HCT116 (cell line): ENCODE measurements around the gene GREB1L. TPM values are rescaled to one million over a fixed set of nuclear protein-coding genes. Genes with fewer than 3 reads are reported as not detected.

Experiments
- ATAC-seq: fragments of 200-7000 bp; cut with Tn5 transposase; 2 replicates; pipeline ENCODE4 v1.9.1; 2020; ENCODE audit warnings: mild to moderate bottlenecking, moderate library complexity
- BruUV-seq: library from RNA; stranded (reverse); fragments of 400-500 nt; replicated peaks from 2 replicates; lab custom pipeline; 2021; lab: Mats Ljungman, UMichigan
- CTCF ChIA-PET: fragments of 300-600 bp; sonication (Branson Sonifier 250); formaldehyde crosslinking; loops from one replicate; lab custom pipeline; 2021; ENCODE audit warnings: antibody characterized with exemption; lab: Charles Lee
- POLR2A ChIA-PET: fragments of 300-600, 350-600 bp; sonication (Branson Sonifier 250); formaldehyde crosslinking; loops from one replicate; lab custom pipeline; 2021; ENCODE audit warnings: antibody characterized with exemption; lab: Charles Lee
- RAD21 ChIA-PET, 2 experiments: fragments of 300-600 bp; sonication (Branson Sonifier 250); formaldehyde crosslinking; loops; one replicate each; lab custom pipeline; 2023; ENCODE audit warnings: low total read pairs in 2 of 2; ENCODE audit not compliant: uncharacterized antibody in 2 of 2, unreplicated experiment in 2 of 2, low non-redundant PET in 1 of 2; lab: Charles Lee
- DNase-seq: peaks from one replicate; pipeline ENCODE4 v3.0.0-alpha.2; 2010; ENCODE audit warnings: low read depth, low spot score
- H2AFZ ChIP-seq: fragments of 200-600 bp; shearing (Covaris generic), sonication (generic); 2 replicates; pipeline ENCODE4 v1.6.1; 2017; ENCODE audit warnings: low read depth, mixed run types, mixed read lengths, antibody characterized with exemption, low read length; ENCODE audit not compliant: poor library complexity, severe bottlenecking
- H3K27ac ChIP-seq: 2 replicates; pipeline ENCODE4 v1.5.1; 2012; ENCODE audit warnings: low read depth, low read length
- H3K27me3 ChIP-seq: fragments of 200-600 bp; sonication (generic); 2 replicates; pipeline ENCODE4 v1.6.1; 2016; ENCODE audit warnings: mixed run types, low read length, mixed read lengths; ENCODE audit not compliant: insufficient read depth
- H3K36me3 ChIP-seq, 2 experiments: fragments of 200-500 bp in 1 of 2; fragments of 200-600 bp in 1 of 2; sonication (Bioruptor generic) in 1 of 2; sonication (generic) in 1 of 2; 2 replicates each; pipeline versions ENCODE4 v1.5.1 to v1.6.1; 2014 to 2016; ENCODE audit warnings: low read length in 2 of 2, inconsistent platforms in 1 of 2, mixed read lengths in 1 of 2, mixed run types in 1 of 2; ENCODE audit not compliant: insufficient read depth in 2 of 2, control insufficient read depth in 1 of 2
- H3K4me1 ChIP-seq, 2 experiments: fragments of 200-600 bp in 1 of 2; sonication (generic) in 1 of 2; 2 replicates each; pipeline versions ENCODE4 v1.5.1 to v1.6.1; 2012 to 2017; ENCODE audit warnings: low read length in 2 of 2, inconsistent platforms in 1 of 2, mild to moderate bottlenecking in 1 of 2, mixed read lengths in 1 of 2, mixed run types in 1 of 2, moderate library complexity in 1 of 2; ENCODE audit not compliant: insufficient read depth in 2 of 2, control insufficient read depth in 1 of 2
- H3K4me2 ChIP-seq: fragments of 200-600 bp; sonication (generic); 2 replicates; pipeline ENCODE4 v1.6.1; 2017; ENCODE audit warnings: mixed run types, low read length, mixed read lengths
- H3K4me3 ChIP-seq, 2 experiments: fragments of 200-600 bp in 1 of 2; sonication (generic) in 1 of 2; replicated peaks in 1 of 2; 2 replicates each; pipeline ENCODE4 v1.5.1; 2011 to 2016; ENCODE audit warnings: low read length in 2 of 2, control low read depth in 1 of 2, low read depth in 1 of 2, mild to moderate bottlenecking in 1 of 2, mixed read lengths in 1 of 2, mixed run types in 1 of 2
- H3K79me2 ChIP-seq: fragments of 200-600 bp; sonication (generic); 2 replicates; pipeline ENCODE4 v1.6.1; 2017; ENCODE audit warnings: mild to moderate bottlenecking, mixed run types, low read length, moderate library complexity, mixed read lengths; ENCODE audit not compliant: insufficient read depth
- H3K9ac ChIP-seq: fragments of 200-600 bp; sonication (generic); 2 replicates; pipeline ENCODE4 v1.6.1; 2016; ENCODE audit warnings: low read length, mixed read lengths
- H3K9me2 ChIP-seq: fragments of 200-600 bp; sonication (generic), shearing (Covaris generic); 2 replicates; pipeline ENCODE4 v1.6.1; 2017; ENCODE audit warnings: mixed run types, mild to moderate bottlenecking, moderate library complexity; ENCODE audit not compliant: insufficient read depth
- H3K9me3 ChIP-seq, 2 experiments: fragments of 200-500 bp in 1 of 2; fragments of 200-600 bp in 1 of 2; sonication (Bioruptor generic) in 1 of 2; sonication (generic) in 1 of 2; 2 replicates each; pipeline ENCODE4 v1.6.1; 2014 to 2017; ENCODE audit warnings: low read length in 2 of 2, mixed read lengths in 2 of 2, inconsistent platforms in 1 of 2, low read depth in 1 of 2, mild to moderate bottlenecking in 1 of 2, mixed run types in 1 of 2, moderate library complexity in 1 of 2; ENCODE audit not compliant: control insufficient read depth in 1 of 2, insufficient read depth in 1 of 2
- H4K20me1 ChIP-seq: fragments of 200-600 bp; sonication (generic), shearing (Covaris generic); 2 replicates; pipeline ENCODE4 v1.6.1; 2017; ENCODE audit warnings: mixed run types, mild to moderate bottlenecking, moderate library complexity; ENCODE audit not compliant: insufficient read depth
- CEBPB ChIP-seq: IDR thresholded peaks from 2 replicates; pipeline ENCODE4 v1.6.1; 2012; ENCODE audit warnings: low read depth
- EGR1 ChIP-seq: IDR thresholded peaks from 2 replicates; pipeline ENCODE4 v1.6.1; 2012; ENCODE audit warnings: low read depth
- ELF1 ChIP-seq: IDR thresholded peaks from 2 replicates; pipeline ENCODE4 v1.6.1; 2012; ENCODE audit warnings: low read depth, borderline replicate concordance
- EZH2phosphoT487 ChIP-seq: fragments of 200-600 bp; IDR thresholded peaks from 2 replicates; pipeline ENCODE4 v1.6.1; 2018; ENCODE audit warnings: antibody characterized with exemption, borderline replicate concordance
- JUND ChIP-seq: IDR thresholded peaks from 2 replicates; pipeline ENCODE4 v1.6.1; 2012
- POLR2AphosphoS5 ChIP-seq: IDR thresholded peaks from 2 replicates; pipeline ENCODE4 v1.6.1; 2011; ENCODE audit warnings: mild to moderate bottlenecking, low read depth, low read length, moderate library complexity
- RAD21 ChIP-seq: IDR thresholded peaks from 2 replicates; pipeline ENCODE4 v1.6.1; 2012; ENCODE audit warnings: low read depth, mild to moderate bottlenecking
- SIN3A ChIP-seq: IDR thresholded peaks from 2 replicates; pipeline ENCODE4 v1.6.1; 2012; ENCODE audit warnings: low read depth
- SP1 ChIP-seq: IDR thresholded peaks from 2 replicates; pipeline ENCODE4 v1.6.1; 2012; ENCODE audit warnings: low read depth
- YY1 ChIP-seq: IDR thresholded peaks from 2 replicates; pipeline ENCODE4 v1.6.1; 2011; ENCODE audit warnings: low read length, low read depth, moderate library complexity, mild to moderate bottlenecking; ENCODE audit not compliant: insufficient replicate concordance; ENCODE audit errors: extremely low read depth
- ZFX ChIP-seq: fragments of 450-650 bp; IDR thresholded peaks from 2 replicates; pipeline ENCODE4 v1.6.1; 2017
- ZNF274 ChIP-seq: fragments of 200-500 bp; sonication (Bioruptor generic); IDR thresholded peaks from 2 replicates; pipeline ENCODE4 v1.6.1; 2014; ENCODE audit warnings: mild to moderate bottlenecking, low read depth, low read length, inconsistent platforms
- intact Hi-C: fragments of 100-400 bp; cut with micrococcal nuclease; formaldehyde crosslinking; loops from 2 replicates; pipeline ENCODE4 v1.10.0; 2022
- total RNA-seq: library from RNA; stranded (reverse); gene quantifications from one replicate; pipeline ENCODE4 v1.2.1, GENCODE V29; 2021; ENCODE audit not compliant: unreplicated experiment
- TF ChIP-seq, protein P1 (sequence below): IDR thresholded peaks from 2 replicates; pipeline ENCODE4 v1.6.1; 2012
- TF ChIP-seq, protein P2 (sequence below): IDR thresholded peaks from 2 replicates; pipeline ENCODE4 v1.6.1; 2011; ENCODE audit warnings: mild to moderate bottlenecking, low read length, moderate library complexity; ENCODE audit not compliant: insufficient replicate concordance; ENCODE audit errors: extremely low read depth
- TF ChIP-seq, protein P3 (sequence below): IDR thresholded peaks from 2 replicates; pipeline ENCODE4 v1.6.1; 2012; ENCODE audit warnings: low read depth

GREB1L gene
- total RNA-seq, 1 experiment from 2014 or later: 12.2 TPM

DNA sequence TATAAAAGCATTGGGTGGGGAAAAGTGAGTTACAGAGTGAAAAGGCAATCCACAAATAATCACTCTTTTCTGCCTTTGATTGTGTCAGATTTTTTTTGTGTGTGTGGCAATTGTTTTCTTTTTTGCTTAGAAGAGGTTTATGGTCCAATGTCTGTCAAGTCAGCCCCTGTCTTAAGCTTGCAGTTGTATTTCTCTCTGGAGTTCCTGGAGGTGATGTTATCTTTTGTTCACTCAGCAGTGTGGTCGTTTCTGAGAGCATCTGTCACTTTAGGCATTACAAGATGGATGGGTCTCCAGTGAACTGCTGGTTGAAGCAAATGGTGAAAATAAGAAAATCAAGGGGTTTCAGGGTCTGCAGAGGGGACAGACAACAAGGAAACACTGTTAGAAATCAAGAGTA lies 121.3 kb downstream of the GREB1L start:
- Histone ChIP-seq H3K4me3 (no peak overlapping the region), H3K27me3 (no peaks in the 10 kb centered on the region), H3K9me3 (no peaks in the 10 kb centered on the region), H3K4me1 (peaks cover 0 to 23% of the 10 kb centered on the region in 2 experiments; a peak in 2 of 4 replicates), H3K27ac (no peak overlapping the region), H3K4me2 (no peak overlapping the region), H3K9ac (no peak overlapping the region), H3K9me2 (no peaks in the 10 kb centered on the region), H2AFZ (no peak overlapping the region), H3K36me3 (no peaks in the 10 kb centered on the region), H3K79me2 (peaks cover 5% of the 10 kb centered on the region; the same call in 1 of the 2 replicates), H4K20me1 (no peaks in the 10 kb centered on the region)
- DNase-seq (no peak), ATAC-seq (no peak)
- TF ChIP-seq, protein P1, sequence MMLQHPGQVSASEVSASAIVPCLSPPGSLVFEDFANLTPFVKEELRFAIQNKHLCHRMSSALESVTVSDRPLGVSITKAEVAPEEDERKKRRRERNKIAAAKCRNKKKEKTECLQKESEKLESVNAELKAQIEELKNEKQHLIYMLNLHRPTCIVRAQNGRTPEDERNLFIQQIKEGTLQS: no peak
- TF ChIP-seq ZFX (no peak), ELF1 (no peak), EZH2phosphoT487 (no peak), SIN3A (no peak), EGR1 (no peak), RAD21 (no peak), CEBPB (no peak), ZNF274 (no peak), POLR2AphosphoS5 (no peak), JUND (no peak), YY1 (no peak), SP1 (no peak)
- TF ChIP-seq, protein P2, sequence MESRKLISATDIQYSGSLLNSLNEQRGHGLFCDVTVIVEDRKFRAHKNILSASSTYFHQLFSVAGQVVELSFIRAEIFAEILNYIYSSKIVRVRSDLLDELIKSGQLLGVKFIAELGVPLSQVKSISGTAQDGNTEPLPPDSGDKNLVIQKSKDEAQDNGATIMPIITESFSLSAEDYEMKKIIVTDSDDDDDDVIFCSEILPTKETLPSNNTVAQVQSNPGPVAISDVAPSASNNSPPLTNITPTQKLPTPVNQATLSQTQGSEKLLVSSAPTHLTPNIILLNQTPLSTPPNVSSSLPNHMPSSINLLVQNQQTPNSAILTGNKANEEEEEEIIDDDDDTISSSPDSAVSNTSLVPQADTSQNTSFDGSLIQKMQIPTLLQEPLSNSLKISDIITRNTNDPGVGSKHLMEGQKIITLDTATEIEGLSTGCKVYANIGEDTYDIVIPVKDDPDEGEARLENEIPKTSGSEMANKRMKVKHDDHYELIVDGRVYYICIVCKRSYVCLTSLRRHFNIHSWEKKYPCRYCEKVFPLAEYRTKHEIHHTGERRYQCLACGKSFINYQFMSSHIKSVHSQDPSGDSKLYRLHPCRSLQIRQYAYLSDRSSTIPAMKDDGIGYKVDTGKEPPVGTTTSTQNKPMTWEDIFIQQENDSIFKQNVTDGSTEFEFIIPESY: no peak
- TF ChIP-seq, protein P3, sequence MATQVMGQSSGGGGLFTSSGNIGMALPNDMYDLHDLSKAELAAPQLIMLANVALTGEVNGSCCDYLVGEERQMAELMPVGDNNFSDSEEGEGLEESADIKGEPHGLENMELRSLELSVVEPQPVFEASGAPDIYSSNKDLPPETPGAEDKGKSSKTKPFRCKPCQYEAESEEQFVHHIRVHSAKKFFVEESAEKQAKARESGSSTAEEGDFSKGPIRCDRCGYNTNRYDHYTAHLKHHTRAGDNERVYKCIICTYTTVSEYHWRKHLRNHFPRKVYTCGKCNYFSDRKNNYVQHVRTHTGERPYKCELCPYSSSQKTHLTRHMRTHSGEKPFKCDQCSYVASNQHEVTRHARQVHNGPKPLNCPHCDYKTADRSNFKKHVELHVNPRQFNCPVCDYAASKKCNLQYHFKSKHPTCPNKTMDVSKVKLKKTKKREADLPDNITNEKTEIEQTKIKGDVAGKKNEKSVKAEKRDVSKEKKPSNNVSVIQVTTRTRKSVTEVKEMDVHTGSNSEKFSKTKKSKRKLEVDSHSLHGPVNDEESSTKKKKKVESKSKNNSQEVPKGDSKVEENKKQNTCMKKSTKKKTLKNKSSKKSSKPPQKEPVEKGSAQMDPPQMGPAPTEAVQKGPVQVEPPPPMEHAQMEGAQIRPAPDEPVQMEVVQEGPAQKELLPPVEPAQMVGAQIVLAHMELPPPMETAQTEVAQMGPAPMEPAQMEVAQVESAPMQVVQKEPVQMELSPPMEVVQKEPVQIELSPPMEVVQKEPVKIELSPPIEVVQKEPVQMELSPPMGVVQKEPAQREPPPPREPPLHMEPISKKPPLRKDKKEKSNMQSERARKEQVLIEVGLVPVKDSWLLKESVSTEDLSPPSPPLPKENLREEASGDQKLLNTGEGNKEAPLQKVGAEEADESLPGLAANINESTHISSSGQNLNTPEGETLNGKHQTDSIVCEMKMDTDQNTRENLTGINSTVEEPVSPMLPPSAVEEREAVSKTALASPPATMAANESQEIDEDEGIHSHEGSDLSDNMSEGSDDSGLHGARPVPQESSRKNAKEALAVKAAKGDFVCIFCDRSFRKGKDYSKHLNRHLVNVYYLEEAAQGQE: no peak
- POLR2A ChIA-PET: no interaction called here
- intact Hi-C loops: no loop called here
- no TSS peak for BruUV-seq
- RAD21 ChIA-PET: no interaction called here
- CTCF ChIA-PET: no interaction called here
